Parathyroid adenoma (tissue), 2 donors: ENCODE data around the gene DTNB.

Source experiments
- H2AFZ ChIP-seq: fragments of 300-600 bp; sonication (generic); one replicate; pipeline ENCODE4 v1.7.0; 2017; ENCODE audit warnings: antibody characterized with exemption, mild to moderate bottlenecking
- H3K27ac ChIP-seq: fragments of 300-600 bp; sonication (generic); one replicate; pipeline ENCODE4 v1.7.0; 2017
- H3K27me3 ChIP-seq: fragments of 300-600 bp; sonication (generic); one replicate; pipeline ENCODE4 v1.7.0; 2017; ENCODE audit warnings: low read length; ENCODE audit not compliant: control insufficient read depth, insufficient read depth
- H3K36me3 ChIP-seq: fragments of 300-600 bp; sonication (generic); one replicate; pipeline ENCODE4 v1.7.0; 2017; ENCODE audit warnings: low read length; ENCODE audit not compliant: control insufficient read depth, insufficient read depth
- H3K4me1 ChIP-seq: fragments of 300-600 bp; sonication (generic); one replicate; pipeline ENCODE4 v1.7.0; 2017; ENCODE audit warnings: control low read depth
- H3K4me2 ChIP-seq: fragments of 300-600 bp; sonication (generic); one replicate; pipeline ENCODE4 v1.7.0; 2017; ENCODE audit warnings: low read length
- H3K4me3 ChIP-seq: fragments of 300-600 bp; sonication (generic); one replicate; pipeline ENCODE4 v1.7.0; 2017; ENCODE audit warnings: low read depth, low read length
- H3K79me2 ChIP-seq: fragments of 300-600 bp; sonication (generic); one replicate; pipeline ENCODE4 v1.7.0; 2017; ENCODE audit warnings: control low read depth
- H3K9ac ChIP-seq: fragments of 300-600 bp; sonication (generic); one replicate; pipeline ENCODE4 v1.7.0; 2017; ENCODE audit warnings: mild to moderate bottlenecking
- H3K9me3 ChIP-seq: fragments of 300-600 bp; sonication (generic); one replicate; pipeline ENCODE4 v1.7.0; 2017; ENCODE audit warnings: low read length; ENCODE audit not compliant: control insufficient read depth
- TF ChIP-seq, protein P1 (sequence below): fragments of 300-600 bp; sonication (generic); IDR thresholded peaks from one replicate; pipeline ENCODE4 v1.7.0; 2017; ENCODE audit warnings: antibody characterized with exemption, mild to moderate bottlenecking
- donor health status: primary hyperparathyroidism.

Gene DTNB

DNA sequence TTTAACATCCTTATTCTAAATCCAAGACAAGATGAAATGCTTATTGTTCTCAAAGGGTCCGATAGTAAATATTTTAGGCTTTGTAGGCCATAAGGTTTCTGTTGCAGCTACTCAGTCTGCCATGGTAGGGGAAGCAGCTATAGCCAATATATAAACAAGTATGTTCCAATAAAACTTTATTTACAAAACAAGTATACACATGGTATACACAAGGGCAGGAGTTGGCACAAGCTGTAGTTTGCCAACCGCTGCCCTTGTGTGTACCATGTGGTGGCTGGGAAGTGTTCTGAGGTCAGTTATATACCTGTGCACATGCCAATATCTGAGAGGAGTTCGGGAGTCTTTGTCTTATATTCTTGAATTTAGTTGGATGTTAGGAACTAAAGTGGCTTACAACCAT is 205.6 kb downstream of the DTNB start:
- Histone ChIP-seq H3K27me3 (no peaks in the 10 kb centered on the region), H3K79me2 (no peaks in the 10 kb centered on the region), H3K36me3 (no peaks in the 10 kb centered on the region), H3K4me2 (no peak overlapping the region), H2AFZ (no peak overlapping the region), H3K4me1 (no peaks in the 10 kb centered on the region), H3K9me3 (no peaks in the 10 kb centered on the region), H3K27ac (no peak overlapping the region), H3K9ac (no peak overlapping the region), H3K4me3 (no peak overlapping the region)
- TF ChIP-seq, protein P1, sequence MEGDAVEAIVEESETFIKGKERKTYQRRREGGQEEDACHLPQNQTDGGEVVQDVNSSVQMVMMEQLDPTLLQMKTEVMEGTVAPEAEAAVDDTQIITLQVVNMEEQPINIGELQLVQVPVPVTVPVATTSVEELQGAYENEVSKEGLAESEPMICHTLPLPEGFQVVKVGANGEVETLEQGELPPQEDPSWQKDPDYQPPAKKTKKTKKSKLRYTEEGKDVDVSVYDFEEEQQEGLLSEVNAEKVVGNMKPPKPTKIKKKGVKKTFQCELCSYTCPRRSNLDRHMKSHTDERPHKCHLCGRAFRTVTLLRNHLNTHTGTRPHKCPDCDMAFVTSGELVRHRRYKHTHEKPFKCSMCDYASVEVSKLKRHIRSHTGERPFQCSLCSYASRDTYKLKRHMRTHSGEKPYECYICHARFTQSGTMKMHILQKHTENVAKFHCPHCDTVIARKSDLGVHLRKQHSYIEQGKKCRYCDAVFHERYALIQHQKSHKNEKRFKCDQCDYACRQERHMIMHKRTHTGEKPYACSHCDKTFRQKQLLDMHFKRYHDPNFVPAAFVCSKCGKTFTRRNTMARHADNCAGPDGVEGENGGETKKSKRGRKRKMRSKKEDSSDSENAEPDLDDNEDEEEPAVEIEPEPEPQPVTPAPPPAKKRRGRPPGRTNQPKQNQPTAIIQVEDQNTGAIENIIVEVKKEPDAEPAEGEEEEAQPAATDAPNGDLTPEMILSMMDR, result no peak

DNA sequence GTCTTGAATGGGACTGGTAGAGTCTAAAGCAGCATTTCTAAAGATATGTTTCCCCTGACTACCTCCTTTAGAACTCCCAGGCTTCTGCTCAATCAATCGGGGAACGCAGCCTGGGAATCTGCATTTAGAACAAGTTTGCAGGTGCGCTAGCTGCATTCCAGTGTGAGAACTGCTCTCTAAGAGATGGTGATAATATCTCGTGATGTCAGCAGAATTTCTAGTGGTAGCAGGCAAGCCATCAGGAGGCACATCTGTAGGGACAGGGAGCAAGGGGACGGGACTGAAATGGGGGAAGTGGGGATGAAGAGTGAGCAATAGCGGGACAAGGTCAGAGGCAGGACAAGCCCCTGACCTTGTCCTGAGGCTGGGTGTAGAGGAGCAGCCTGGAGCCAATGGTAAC is 211.4 kb downstream of the DTNB start:
- no peak overlapping the region for H2AFZ ChIP-seq
- peak overlapping the region; percentile 23 for H3K4me2 ChIP-seq
- no peak overlapping the region for H3K27ac ChIP-seq
- H3K4me3 ChIP-seq, result no peak overlapping the region
- no peaks in the 10 kb centered on the region for H3K27me3 ChIP-seq
- H3K36me3 ChIP-seq, result no peaks in the 10 kb centered on the region
- no peak overlapping the region for H3K9ac ChIP-seq
- TF ChIP-seq, protein P1, result no peak
- no peaks in the 10 kb centered on the region for H3K79me2 ChIP-seq
- peaks cover 5% of the 10 kb centered on the region for H3K4me1 ChIP-seq
- H3K9me3 ChIP-seq, result no peaks in the 10 kb centered on the region

DNA sequence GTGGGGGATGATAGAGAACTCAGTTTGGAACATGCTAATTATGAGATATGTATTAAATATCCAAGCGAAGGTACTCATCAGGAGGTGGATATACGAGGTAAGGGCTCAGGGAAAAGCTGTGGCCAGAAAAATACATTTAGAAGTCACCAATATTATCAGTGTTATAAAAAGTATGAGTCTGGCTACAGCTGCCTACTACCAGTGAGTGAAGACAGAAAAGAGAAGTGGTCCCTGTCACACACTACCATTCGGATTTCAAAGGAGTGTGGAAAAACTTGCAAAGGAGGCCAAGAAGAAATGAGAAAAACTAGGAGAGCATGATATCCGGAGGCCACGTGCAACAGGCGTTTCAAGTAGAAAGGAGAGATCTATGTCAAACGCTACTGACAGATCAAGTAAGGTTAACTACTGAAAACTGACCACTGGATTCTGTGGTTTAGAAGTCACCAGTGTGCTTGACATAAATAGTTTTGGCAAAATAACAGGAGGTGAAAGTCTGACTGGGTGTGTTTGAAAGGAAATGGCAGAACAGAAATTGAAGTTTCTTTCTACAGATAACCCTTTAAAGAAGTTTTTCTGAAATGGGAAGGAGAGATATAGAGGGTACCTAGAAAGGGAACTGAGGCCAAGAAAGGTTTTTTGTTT is 213.0 kb downstream of the DTNB start:
- Histone ChIP-seq H3K36me3 (no peaks in the 10 kb centered on the region), H3K79me2 (no peaks in the 10 kb centered on the region), H3K4me1 (peaks cover 5% of the 10 kb centered on the region), H2AFZ (no peak overlapping the region), H3K4me3 (no peak overlapping the region), H3K9ac (no peak overlapping the region), H3K4me2 (no peak overlapping the region), H3K27ac (no peak overlapping the region), H3K9me3 (no peaks in the 10 kb centered on the region), H3K27me3 (no peaks in the 10 kb centered on the region)
- TF ChIP-seq, protein P1, result no peak

DNA sequence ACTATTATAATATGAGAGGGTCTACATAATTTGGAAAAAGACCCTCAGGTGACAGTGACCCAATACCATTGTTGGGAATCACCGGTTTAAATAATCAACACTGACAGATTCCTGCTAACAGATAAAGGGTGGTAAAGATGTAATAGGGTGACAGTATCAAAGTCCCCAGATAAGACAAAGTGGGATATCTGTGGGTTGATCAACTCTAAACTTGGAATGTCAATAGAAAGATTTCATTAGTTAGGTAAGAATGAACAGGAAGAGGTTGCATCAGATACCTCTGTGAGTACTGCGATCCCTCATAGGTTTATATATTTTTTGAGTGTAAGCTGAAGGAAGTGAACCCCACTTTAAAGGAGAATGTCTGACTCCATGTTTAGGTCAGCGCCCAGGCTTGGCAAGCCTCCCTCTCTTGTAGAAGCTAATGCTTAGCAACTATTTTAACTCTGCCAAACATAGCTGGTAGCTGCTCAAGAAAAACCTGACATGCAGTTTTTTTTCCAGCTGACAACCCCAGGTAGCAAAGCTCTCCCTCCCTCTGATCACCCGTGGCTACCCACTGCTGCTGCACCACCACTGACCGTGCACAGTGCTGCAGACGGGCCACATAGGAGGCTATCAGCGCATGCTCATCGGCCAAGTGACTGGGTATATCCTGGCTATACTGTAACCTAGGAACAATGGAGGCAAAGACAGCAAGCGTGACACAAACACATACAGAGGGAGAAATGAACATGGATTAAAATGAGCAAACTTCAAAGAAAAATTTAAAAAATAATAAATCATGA is 218.4 kb downstream of the DTNB start:
- H2AFZ ChIP-seq, result no peak overlapping the region
- H3K27ac ChIP-seq, result no peak overlapping the region
- H3K4me2 ChIP-seq, result no peak overlapping the region
- no peak overlapping the region for H3K4me3 ChIP-seq
- no peaks in the 10 kb centered on the region for H3K79me2 ChIP-seq
- H3K9ac ChIP-seq, result no peak overlapping the region
- no peaks in the 10 kb centered on the region for H3K9me3 ChIP-seq
- TF ChIP-seq, protein P1, result no peak
- H3K27me3 ChIP-seq, result no peaks in the 10 kb centered on the region
- no peaks in the 10 kb centered on the region for H3K4me1 ChIP-seq
- no peaks in the 10 kb centered on the region for H3K36me3 ChIP-seq
